ENCODE measurements around the gene ZNF878.

ZNF878 gene

GRCh38 chr19:12064590-12065538 is 12.1 kb upstream of the ZNF878 start, which contains the start of gene ZNF844:
Gene ZNF844, plus strand, starts transcription at chr19:12064731. Its CDS starts 143 bp downstream, at chr19:12064874.
- no peaks in the 10 kb centered on the region for H3K36me3 ChIP-seq (ENCODE audit: control insufficient read depth, insufficient read depth, low read length)
- peak within 1 kb of the TSS; percentile 89 for H3K4me3 ChIP-seq (ENCODE audit: low read length)
- H3K9ac ChIP-seq (ENCODE audit: low read length): peak within 1 kb of the TSS; percentile 77
- no peaks in the 10 kb centered on the region for H3K27me3 ChIP-seq (ENCODE audit: control insufficient read depth, insufficient read depth, low read length)
- no peaks in the 10 kb centered on the region for H3K4me1 ChIP-seq (ENCODE audit: control insufficient read depth, insufficient read depth, low read length)
- peak within 1 kb of the TSS; percentile 97 for H3K27ac ChIP-seq (ENCODE audit: low read depth, low read length)

GRCh38 chr19:12055784-12056183 is 3.0 kb upstream of the ZNF878 start:
- no peak overlapping the region for H3K9ac ChIP-seq (ENCODE audit: low read length)
- H3K27ac ChIP-seq (ENCODE audit: low read depth, low read length): no peak overlapping the region
- H3K27me3 ChIP-seq (ENCODE audit: control insufficient read depth, insufficient read depth, low read length): no peaks in the 10 kb centered on the region
- no peak overlapping the region for H3K4me3 ChIP-seq (ENCODE audit: low read length)
- no peaks in the 10 kb centered on the region for H3K36me3 ChIP-seq (ENCODE audit: control insufficient read depth, insufficient read depth, low read length)
- H3K4me1 ChIP-seq (ENCODE audit: control insufficient read depth, insufficient read depth, low read length): no peaks in the 10 kb centered on the region

- H3K36me3 ChIP-seq (ENCODE audit: control insufficient read depth, insufficient read depth, low read length): no peaks in the 10 kb centered on the region
- H3K9ac ChIP-seq (ENCODE audit: low read length): no peak overlapping the region
- no peaks in the 10 kb centered on the region for H3K4me1 ChIP-seq (ENCODE audit: control insufficient read depth, insufficient read depth, low read length)
- no peaks in the 10 kb centered on the region for H3K27me3 ChIP-seq (ENCODE audit: control insufficient read depth, insufficient read depth, low read length)
- peak overlapping the region; percentile 95 for H3K4me3 ChIP-seq (ENCODE audit: low read length)
- H3K27ac ChIP-seq (ENCODE audit: low read depth, low read length): no peak overlapping the region
These were observed 667 bp downstream of the ZNF878 start for GRCh38 chr19:12052091-12052496.

- Histone ChIP-seq H3K27ac (ENCODE audit: low read depth, low read length) (no peak overlapping the region), H3K4me3 (ENCODE audit: low read length) (no peak overlapping the region), H3K27me3 (ENCODE audit: control insufficient read depth, insufficient read depth, low read length) (no peaks in the 10 kb centered on the region), H3K4me1 (ENCODE audit: control insufficient read depth, insufficient read depth, low read length) (no peaks in the 10 kb centered on the region), H3K36me3 (ENCODE audit: control insufficient read depth, insufficient read depth, low read length) (peaks cover 4% of the 10 kb centered on the region), H3K9ac (ENCODE audit: low read length) (no peak overlapping the region)
These were observed 4.9 kb downstream of the ZNF878 start for GRCh38 chr19:12047868-12048267.

GRCh38 chr19:12043752-12044422 is 8.9 kb downstream of the ZNF878 start:
- no peaks in the 10 kb centered on the region for H3K4me1 ChIP-seq (ENCODE audit: control insufficient read depth, insufficient read depth, low read length)
- H3K9ac ChIP-seq (ENCODE audit: low read length): no peak overlapping the region
- peaks cover 4% of the 10 kb centered on the region for H3K36me3 ChIP-seq (ENCODE audit: control insufficient read depth, insufficient read depth, low read length)
- H3K27me3 ChIP-seq (ENCODE audit: control insufficient read depth, insufficient read depth, low read length): no peaks in the 10 kb centered on the region
- no peak overlapping the region for H3K4me3 ChIP-seq (ENCODE audit: low read length)
- no peak overlapping the region for H3K27ac ChIP-seq (ENCODE audit: low read depth, low read length)

GRCh38 chr19:12042893-12043292 is 9.9 kb downstream of the ZNF878 start:
- Histone ChIP-seq H3K4me1 (ENCODE audit: control insufficient read depth, insufficient read depth, low read length) (no peaks in the 10 kb centered on the region), H3K4me3 (ENCODE audit: low read length) (no peak overlapping the region), H3K9ac (ENCODE audit: low read length) (no peak overlapping the region), H3K27me3 (ENCODE audit: control insufficient read depth, insufficient read depth, low read length) (no peaks in the 10 kb centered on the region), H3K27ac (ENCODE audit: low read depth, low read length) (no peak overlapping the region), H3K36me3 (ENCODE audit: control insufficient read depth, insufficient read depth, low read length) (peaks cover 4% of the 10 kb centered on the region)

- peak within 1 kb of the TSS; percentile 88 for H3K27ac ChIP-seq (ENCODE audit: low read depth, low read length)
- peak within 1 kb of the TSS; percentile 93 for H3K4me3 ChIP-seq (ENCODE audit: low read length)
- no peaks in the 10 kb centered on the region for H3K36me3 ChIP-seq (ENCODE audit: control insufficient read depth, insufficient read depth, low read length)
- H3K4me1 ChIP-seq (ENCODE audit: control insufficient read depth, insufficient read depth, low read length): no peaks in the 10 kb centered on the region
- no peaks in the 10 kb centered on the region for H3K27me3 ChIP-seq (ENCODE audit: control insufficient read depth, insufficient read depth, low read length)
- H3K9ac ChIP-seq (ENCODE audit: low read length): peak within 1 kb of the TSS; percentile 89
These were observed 17.3 kb downstream of the ZNF878 start, which contains the start of gene ZNF433 for GRCh38 chr19:12035220-12036172. Gene ZNF433, minus strand, starts transcription at chr19:12035679. Its CDS starts 140 bp downstream, at chr19:12035539.

- H3K27me3 ChIP-seq (ENCODE audit: control insufficient read depth, insufficient read depth, low read length): no peaks in the 10 kb centered on the region
- H3K36me3 ChIP-seq (ENCODE audit: control insufficient read depth, insufficient read depth, low read length): no peaks in the 10 kb centered on the region
- no peak overlapping the region for H3K27ac ChIP-seq (ENCODE audit: low read depth, low read length)
- peak overlapping the region; percentile 93 for H3K4me3 ChIP-seq (ENCODE audit: low read length)
- no peak overlapping the region for H3K9ac ChIP-seq (ENCODE audit: low read length)
- no peaks in the 10 kb centered on the region for H3K4me1 ChIP-seq (ENCODE audit: control insufficient read depth, insufficient read depth, low read length)
These were observed 18.1 kb downstream of the ZNF878 start for GRCh38 chr19:12034620-12035019.

- Histone ChIP-seq H3K27me3 (ENCODE audit: control insufficient read depth, insufficient read depth, low read length) (no peaks in the 10 kb centered on the region), H3K4me1 (ENCODE audit: control insufficient read depth, insufficient read depth, low read length) (no peaks in the 10 kb centered on the region), H3K27ac (ENCODE audit: low read depth, low read length) (no peak overlapping the region), H3K4me3 (ENCODE audit: low read length) (peak overlapping the region; percentile 93), H3K36me3 (ENCODE audit: control insufficient read depth, insufficient read depth, low read length) (no peaks in the 10 kb centered on the region), H3K9ac (ENCODE audit: low read length) (no peak overlapping the region)
These were observed 18.6 kb downstream of the ZNF878 start for GRCh38 chr19:12034198-12034597.

- Histone ChIP-seq H3K27me3 (ENCODE audit: control insufficient read depth, insufficient read depth, low read length) (no peaks in the 10 kb centered on the region), H3K4me1 (ENCODE audit: control insufficient read depth, insufficient read depth, low read length) (no peaks in the 10 kb centered on the region), H3K27ac (ENCODE audit: low read depth, low read length) (no peak overlapping the region), H3K9ac (ENCODE audit: low read length) (no peak overlapping the region), H3K36me3 (ENCODE audit: control insufficient read depth, insufficient read depth, low read length) (peaks cover 30% of the 10 kb centered on the region), H3K4me3 (ENCODE audit: low read length) (no peak overlapping the region)
These were observed 37.0 kb downstream of the ZNF878 start for GRCh38 chr19:12015753-12016116.

- no peak overlapping the region for H3K4me3 ChIP-seq (ENCODE audit: low read length)
- no peaks in the 10 kb centered on the region for H3K27me3 ChIP-seq (ENCODE audit: control insufficient read depth, insufficient read depth, low read length)
- H3K9ac ChIP-seq (ENCODE audit: low read length): no peak overlapping the region
- H3K4me1 ChIP-seq (ENCODE audit: control insufficient read depth, insufficient read depth, low read length): no peaks in the 10 kb centered on the region
- no peak overlapping the region for H3K27ac ChIP-seq (ENCODE audit: low read depth, low read length)
- peaks cover 30% of the 10 kb centered on the region for H3K36me3 ChIP-seq (ENCODE audit: control insufficient read depth, insufficient read depth, low read length)
These were observed 37.6 kb downstream of the ZNF878 start for GRCh38 chr19:12015015-12015752.

Data from rectal smooth muscle tissue (tissue), 1 donor.